Measurements from ENCODE around the gene RBMX2. TPM values are rescaled to one million over a fixed set of nuclear protein-coding genes. Genes with fewer than 3 reads are reported as not detected.

RBMX2 gene
- total RNA-seq, 1 experiment from 2014 or later, result 23.4 TPM

GRCh38 chrX:130416785-130417184 is 15.0 kb downstream of the RBMX2 start (continued):
- no peak for TF ChIP-seq ARID4B (CRISPR knock-in tag; IDR thresholded peaks at IDR 0.05; ENCODE audit: borderline replicate concordance)

- no peak overlapping the region for H3K27ac Mint-ChIP-seq
- CTCF ChIA-PET, result no interaction called here
Measured at GRCh38 chrX:130418066-130418465, 16.3 kb downstream of the RBMX2 start.

More at GRCh38 chrX:130418066-130418465, 16.3 kb downstream of the RBMX2 start:
- no peak for DNase-seq (ENCODE audit: low spot score)
- TF ChIP-seq ZNF138 (CRISPR knock-in tag; conservative IDR thresholded peaks at IDR 0.05), result no peak
- TF ChIP-seq USF2 (CRISPR knock-in tag; IDR thresholded peaks at IDR 0.05), result no peak
- TF ChIP-seq ZNF232 (CRISPR knock-in tag; IDR thresholded peaks at IDR 0.05), result no peak
- no peak for TF ChIP-seq CDX4 (CRISPR knock-in tag; IDR thresholded peaks at IDR 0.05; ENCODE audit: borderline replicate concordance)
- no peak for TF ChIP-seq SMAD4 (CRISPR knock-in tag; IDR thresholded peaks at IDR 0.05)
- TF ChIP-seq SP1 (CRISPR knock-in tag; conservative IDR thresholded peaks at IDR 0.05), result no peak
- TF ChIP-seq ZBTB43 (CRISPR knock-in tag; IDR thresholded peaks at IDR 0.05), result no peak
- TF ChIP-seq STAT6 (CRISPR knock-in tag; conservative IDR thresholded peaks at IDR 0.05; ENCODE audit: low read depth), result no peak
- no peak for TF ChIP-seq NFYB (CRISPR knock-in tag; conservative IDR thresholded peaks at IDR 0.05; ENCODE audit: low read depth)
- TF ChIP-seq FOXP4 (CRISPR knock-in tag; IDR thresholded peaks at IDR 0.05), result no peak
- TF ChIP-seq AFF4 (CRISPR knock-in tag; IDR thresholded peaks at IDR 0.05; ENCODE audit: borderline replicate concordance), result no peak
- no peak for TF ChIP-seq ZNF416 (CRISPR knock-in tag; IDR thresholded peaks at IDR 0.05)
- no peak for TF ChIP-seq CREB1 (CRISPR knock-in tag; IDR thresholded peaks at IDR 0.05)
- POLR2A ChIA-PET, result no interaction called here
- Mint-ChIP-seq H3K4me3 (no peak overlapping the region), H3K9me3 (no peaks in the 10 kb centered on the region), H3K4me1 (peaks cover 17% of the 10 kb centered on the region), H3K36me3 (peaks cover 5% of the 10 kb centered on the region), H3K27me3 (ENCODE audit: low read depth) (no peaks in the 10 kb centered on the region)
- no peak for ATAC-seq
